Fibroblast of lung (primary cell): Measurements from ENCODE around the gene TPH1. TPM values are rescaled to one million over a fixed set of nuclear protein-coding genes. Genes with fewer than 3 reads are reported as not detected.

Experiments used
- DNase-seq, 2 donors: peaks; one replicate each; pipeline versions ENCODE4 v3.0.0 to v3.0.0-alpha.2; 2010; ENCODE audit warnings: low read depth in 2 of 2
- H2AFZ ChIP-seq: 2 replicates; pipeline ENCODE4 v1.5.1; 2012; ENCODE audit warnings: low read length, control low read depth, inconsistent platforms
- H3K27ac ChIP-seq: 2 replicates; pipeline ENCODE4 v1.5.1; 2011; ENCODE audit warnings: low read length, control low read depth; ENCODE audit not compliant: insufficient read depth
- H3K27me3 ChIP-seq: 2 replicates; pipeline ENCODE4 v1.5.1; 2011; ENCODE audit warnings: mild to moderate bottlenecking, low read length; ENCODE audit not compliant: control insufficient read depth, insufficient read depth
- H3K36me3 ChIP-seq: 2 replicates; pipeline ENCODE4 v1.5.1; 2011; ENCODE audit warnings: low read length; ENCODE audit not compliant: control insufficient read depth, insufficient read depth
- H3K4me1 ChIP-seq: 2 replicates; pipeline ENCODE4 v1.5.1; 2011; ENCODE audit warnings: low read length; ENCODE audit not compliant: control insufficient read depth, insufficient read depth; ENCODE audit errors: extremely low read depth
- H3K4me2 ChIP-seq: 2 replicates; pipeline ENCODE4 v1.5.1; 2011; ENCODE audit warnings: low read length, control low read depth; ENCODE audit not compliant: insufficient read depth; ENCODE audit errors: extremely low read depth
- H3K4me3 ChIP-seq, 4 experiments: fragments of 200-600 bp in 1 of 4; sonication (generic) in 1 of 4; replicated peaks in 1 of 4; 2 replicates each; pipeline ENCODE4 v1.5.1; 2011 to 2016; ENCODE audit warnings: low read length in 4 of 4, low read depth in 3 of 4, mild to moderate bottlenecking in 3 of 4, control low read depth in 2 of 4, inconsistent platforms in 1 of 4, mixed read lengths in 1 of 4; ENCODE audit not compliant: insufficient read depth in 1 of 4; ENCODE audit errors: control extremely low read depth in 1 of 4
- H3K79me2 ChIP-seq: 2 replicates; pipeline ENCODE4 v1.5.1; 2012; ENCODE audit warnings: mild to moderate bottlenecking, low read length, inconsistent platforms; ENCODE audit not compliant: control insufficient read depth, insufficient read depth
- H3K9ac ChIP-seq: 2 replicates; pipeline ENCODE4 v1.5.1; 2011; ENCODE audit warnings: mild to moderate bottlenecking, low read length, control low read depth; ENCODE audit not compliant: insufficient read depth
- H3K9me3 ChIP-seq: 2 replicates; pipeline ENCODE4 v1.5.1; 2012; ENCODE audit warnings: low read depth, low read length; ENCODE audit not compliant: control insufficient read depth, insufficient read depth
- H4K20me1 ChIP-seq: 2 replicates; pipeline ENCODE4 v1.5.1; 2011; ENCODE audit warnings: low read length; ENCODE audit not compliant: control insufficient read depth, insufficient read depth; ENCODE audit errors: extremely low read depth
- EZH2 ChIP-seq: IDR thresholded peaks from 2 replicates; pipeline ENCODE4 v1.5.1; 2012; ENCODE audit warnings: low read length, control low read depth, mild to moderate bottlenecking; ENCODE audit errors: missing control alignments
- polyA plus RNA-seq, 2 donors: library from polyadenylated mRNA; depleted of rRNA in 1 of 2; stranded (reverse) in 1 of 2; unstranded in 1 of 2; fragments of >200 nt; gene quantifications; 2 replicates each; pipeline ENCODE4 v1.2.1, GENCODE V29; 2011 to 2012; ENCODE audit warnings: missing spikeins in 1 of 2
- total RNA-seq: library from RNA; depleted of rRNA; stranded (reverse); fragments of >200 nt; gene quantifications from 2 replicates; pipeline ENCODE4 v1.2.1, GENCODE V29; 2014
- TF ChIP-seq, protein P1 (sequence below), 2 donors: IDR thresholded peaks in 1 of 2; conservative IDR thresholded peaks in 1 of 2; 1 replicate in 1 of 2; 2 replicates in 1 of 2; pipeline ENCODE4 v1.5.1; 2011 to 2012; ENCODE audit warnings: low read length in 2 of 2, control low read depth in 1 of 2, inconsistent platforms in 1 of 2, low read depth in 1 of 2, mild to moderate bottlenecking in 1 of 2

TPH1 gene
- total and polyA plus RNA-seq, 2 donors (not counting 1 experiment from before 2014, with no cell fraction given): under 0.01 to 0.16 TPM

DNA sequence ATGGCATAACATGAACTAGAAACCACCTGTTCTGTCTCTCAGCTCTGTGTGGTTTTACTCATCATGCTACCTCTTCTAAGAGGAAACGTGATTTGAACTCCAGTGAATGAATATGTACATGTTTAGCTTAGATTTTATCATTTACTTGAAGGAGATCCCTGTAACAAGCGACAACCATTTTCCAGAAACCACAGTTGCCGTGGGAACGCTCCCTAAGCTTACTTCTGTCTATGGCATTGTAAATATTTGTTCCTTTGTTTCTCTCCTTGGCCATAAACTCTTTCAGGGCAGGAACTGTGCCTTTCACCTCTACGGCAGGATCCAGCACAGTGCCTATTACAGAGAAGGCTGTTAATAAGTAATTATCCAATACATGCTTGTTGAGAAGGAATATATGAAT, 17.1 kb upstream of the TPH1 start:
- Histone ChIP-seq H3K27ac (no peak overlapping the region), H3K36me3 (no peaks in the 10 kb centered on the region), H3K9ac (no peak overlapping the region), H3K4me3 (no peak overlapping the region), H4K20me1 (no peaks in the 10 kb centered on the region), H3K9me3 (no peaks in the 10 kb centered on the region), H3K4me2 (no peak overlapping the region), H3K4me1 (no peaks in the 10 kb centered on the region), H2AFZ (no peak overlapping the region), H3K79me2 (no peaks in the 10 kb centered on the region), H3K27me3 (no peaks in the 10 kb centered on the region)
- TF ChIP-seq EZH2: no peak
- TF ChIP-seq, protein P1, sequence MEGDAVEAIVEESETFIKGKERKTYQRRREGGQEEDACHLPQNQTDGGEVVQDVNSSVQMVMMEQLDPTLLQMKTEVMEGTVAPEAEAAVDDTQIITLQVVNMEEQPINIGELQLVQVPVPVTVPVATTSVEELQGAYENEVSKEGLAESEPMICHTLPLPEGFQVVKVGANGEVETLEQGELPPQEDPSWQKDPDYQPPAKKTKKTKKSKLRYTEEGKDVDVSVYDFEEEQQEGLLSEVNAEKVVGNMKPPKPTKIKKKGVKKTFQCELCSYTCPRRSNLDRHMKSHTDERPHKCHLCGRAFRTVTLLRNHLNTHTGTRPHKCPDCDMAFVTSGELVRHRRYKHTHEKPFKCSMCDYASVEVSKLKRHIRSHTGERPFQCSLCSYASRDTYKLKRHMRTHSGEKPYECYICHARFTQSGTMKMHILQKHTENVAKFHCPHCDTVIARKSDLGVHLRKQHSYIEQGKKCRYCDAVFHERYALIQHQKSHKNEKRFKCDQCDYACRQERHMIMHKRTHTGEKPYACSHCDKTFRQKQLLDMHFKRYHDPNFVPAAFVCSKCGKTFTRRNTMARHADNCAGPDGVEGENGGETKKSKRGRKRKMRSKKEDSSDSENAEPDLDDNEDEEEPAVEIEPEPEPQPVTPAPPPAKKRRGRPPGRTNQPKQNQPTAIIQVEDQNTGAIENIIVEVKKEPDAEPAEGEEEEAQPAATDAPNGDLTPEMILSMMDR (conservative IDR thresholded peaks at IDR 0.05 in 1 of 2, IDR thresholded peaks at IDR 0.05 in 1 of 2; ENCODE audit: low read depth in 1 of 2, low read length in 2 of 2): no peak
- DNase-seq: no peak

DNA sequence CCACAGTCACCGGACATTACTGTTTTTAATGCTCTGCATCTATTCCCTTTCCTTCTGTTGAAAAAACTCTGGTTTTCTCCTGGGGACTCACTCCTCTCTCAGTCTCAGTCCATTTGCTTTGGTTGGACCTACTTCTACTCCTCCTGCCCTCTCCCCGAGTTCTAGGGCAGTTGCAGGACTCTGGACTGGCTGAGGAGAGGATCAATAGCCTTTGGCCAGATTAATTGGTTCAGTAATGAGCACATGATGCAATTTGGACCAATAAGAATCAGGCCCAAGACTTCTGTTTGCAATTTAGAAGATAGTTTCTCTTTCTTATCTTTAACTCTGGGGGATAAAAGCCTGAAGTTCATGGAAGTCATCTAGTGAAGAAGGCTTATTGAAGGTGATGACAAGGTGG, 15.3 kb upstream of the TPH1 start:
- H3K36me3 ChIP-seq: no peaks in the 10 kb centered on the region
- no peaks in the 10 kb centered on the region for H4K20me1 ChIP-seq
- no peak overlapping the region for H3K4me2 ChIP-seq
- no peak overlapping the region for H3K4me3 ChIP-seq
- no peaks in the 10 kb centered on the region for H3K4me1 ChIP-seq
- no peaks in the 10 kb centered on the region for H3K27me3 ChIP-seq
- H3K9me3 ChIP-seq: no peaks in the 10 kb centered on the region
- TF ChIP-seq, protein P1 (conservative IDR thresholded peaks at IDR 0.05 in 1 of 2, IDR thresholded peaks at IDR 0.05 in 1 of 2; ENCODE audit: low read depth in 1 of 2, low read length in 2 of 2): no peak
- no peak for TF ChIP-seq EZH2
- DNase-seq: no peak
- H3K9ac ChIP-seq: no peak overlapping the region
- no peaks in the 10 kb centered on the region for H3K79me2 ChIP-seq
- no peak overlapping the region for H2AFZ ChIP-seq
- H3K27ac ChIP-seq: no peak overlapping the region

DNA sequence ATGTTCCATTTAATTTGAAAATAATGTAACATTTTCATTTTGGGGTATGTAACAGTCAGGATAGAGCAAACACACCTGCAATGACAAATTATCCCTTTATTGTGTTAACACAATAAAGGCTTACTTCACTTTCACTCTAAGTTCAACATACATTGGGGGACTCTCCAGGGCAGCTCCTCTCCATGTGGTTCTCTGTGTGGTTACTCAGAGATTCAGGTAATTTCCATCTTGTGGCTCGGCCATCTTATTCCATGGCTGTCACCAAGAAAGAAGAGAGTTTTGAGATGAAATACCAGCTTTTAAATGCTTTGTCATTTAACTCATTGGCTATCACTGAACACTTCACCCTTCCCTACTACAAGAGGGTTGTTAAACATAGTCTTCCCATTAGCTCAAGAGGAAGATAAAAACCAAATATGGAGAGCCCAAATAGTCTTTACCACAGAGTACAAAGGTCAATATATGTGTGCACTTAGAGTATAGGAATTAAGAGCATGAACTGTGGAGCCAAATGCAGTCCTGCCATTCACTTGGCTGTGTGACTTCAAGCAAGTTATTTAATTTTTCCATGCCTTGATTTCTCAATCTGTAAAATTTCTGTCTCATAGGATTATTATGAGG, 10.6 kb upstream of the TPH1 start:
- no peak overlapping the region for H3K27ac ChIP-seq
- no peak overlapping the region for H2AFZ ChIP-seq
- no peaks in the 10 kb centered on the region for H3K4me1 ChIP-seq
- DNase-seq: no peak
- no peak overlapping the region for H3K4me2 ChIP-seq
- no peak overlapping the region for H3K4me3 ChIP-seq
- no peak overlapping the region for H3K9ac ChIP-seq
- TF ChIP-seq, protein P1 (conservative IDR thresholded peaks at IDR 0.05 in 1 of 2, IDR thresholded peaks at IDR 0.05 in 1 of 2; ENCODE audit: low read depth in 1 of 2, low read length in 2 of 2): no peak
- no peak for TF ChIP-seq EZH2
- H4K20me1 ChIP-seq: no peaks in the 10 kb centered on the region
- no peaks in the 10 kb centered on the region for H3K79me2 ChIP-seq
- no peaks in the 10 kb centered on the region for H3K9me3 ChIP-seq
- H3K36me3 ChIP-seq: no peaks in the 10 kb centered on the region
- H3K27me3 ChIP-seq: no peaks in the 10 kb centered on the region
